HG02840 (cell line): ENCODE data around the gene XCR1.
"Not testable (repeated sequence)": the region's sequence is repeated elsewhere in the genome, so short reads cannot be mapped to it uniquely, and the experiment has no call there.

ENCODE experiments used
- ATAC-seq: cut with Tn5 transposase; IDR thresholded peaks from one replicate; pipeline ENCODE4 v1.9.1; 2021; ENCODE audit warnings: mild to moderate bottlenecking, moderate library complexity, moderate number of reproducible peaks; ENCODE audit not compliant: unreplicated experiment, low FRiP score

Gene XCR1

GRCh38 chr3:46007280-46007679 lies 20.0 kb downstream of the XCR1 start:
- no peak for ATAC-seq

GRCh38 chr3:46006238-46007032 lies 20.8 kb downstream of the XCR1 start:
- ATAC-seq, result no peak

DNA sequence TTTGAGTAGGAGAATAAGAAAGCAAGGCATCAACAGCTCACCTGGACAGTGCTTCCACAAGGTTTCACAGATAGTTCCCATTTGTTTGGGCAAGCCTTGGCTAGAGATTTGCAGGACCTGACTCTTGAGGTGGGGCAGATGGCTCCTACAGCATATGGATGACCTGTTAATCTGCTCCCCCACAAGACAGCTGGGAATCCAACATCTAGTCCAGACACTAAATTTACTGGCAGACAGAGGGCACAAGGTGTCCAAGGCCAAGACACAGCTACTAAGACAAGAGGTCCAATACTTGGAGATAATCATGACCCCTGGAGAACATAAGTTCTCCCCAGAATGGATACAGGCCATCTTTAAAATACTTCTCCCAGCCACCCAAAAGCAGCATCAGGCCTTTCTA lies 23.6 kb downstream of the XCR1 start:
- not testable (repeated sequence) for ATAC-seq

DNA sequence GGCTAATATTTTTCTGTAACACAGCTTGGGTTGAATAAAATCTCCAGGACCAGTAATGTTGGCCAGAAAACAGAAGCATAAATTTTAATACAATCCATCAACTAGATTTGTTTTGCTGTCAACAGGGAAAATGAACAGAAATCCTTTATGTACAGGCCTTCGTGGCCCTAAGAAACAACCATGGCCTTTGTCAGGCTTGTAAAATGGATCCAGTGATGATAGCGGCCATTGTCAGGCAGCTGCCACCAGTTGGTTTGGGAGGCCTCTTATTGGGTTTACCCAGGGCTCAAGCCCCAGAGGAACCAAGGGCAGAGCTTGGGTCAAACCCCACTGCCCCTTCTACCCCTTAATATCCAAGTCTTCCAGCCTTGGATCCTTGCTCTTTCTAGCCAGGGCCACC lies 26.1 kb downstream of the XCR1 start:
- ATAC-seq, result no peak

GRCh38 chr3:45997942-45998341 lies 29.3 kb downstream of the XCR1 start:
- no peak for ATAC-seq

DNA sequence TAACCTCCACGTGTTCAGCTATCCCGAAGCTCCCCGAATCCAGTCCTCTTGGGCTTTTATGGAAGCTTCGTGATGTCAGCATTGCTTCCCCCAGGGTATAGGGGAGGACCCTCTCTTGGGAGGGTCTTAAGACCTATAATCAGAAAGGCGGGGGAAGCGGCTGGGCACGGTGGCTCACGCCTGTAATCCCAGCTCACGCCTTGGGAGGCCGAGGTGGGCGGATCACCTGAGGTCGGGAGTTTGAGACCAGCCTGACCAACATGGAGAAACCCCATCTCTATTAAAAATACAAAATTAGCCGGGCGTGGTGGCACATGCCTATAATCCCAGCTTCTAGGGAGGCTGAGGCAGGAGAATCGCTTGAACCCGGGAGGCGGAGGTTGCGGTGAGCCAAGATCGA lies 29.8 kb downstream of the XCR1 start:
- ATAC-seq, result not testable (repeated sequence)

DNA sequence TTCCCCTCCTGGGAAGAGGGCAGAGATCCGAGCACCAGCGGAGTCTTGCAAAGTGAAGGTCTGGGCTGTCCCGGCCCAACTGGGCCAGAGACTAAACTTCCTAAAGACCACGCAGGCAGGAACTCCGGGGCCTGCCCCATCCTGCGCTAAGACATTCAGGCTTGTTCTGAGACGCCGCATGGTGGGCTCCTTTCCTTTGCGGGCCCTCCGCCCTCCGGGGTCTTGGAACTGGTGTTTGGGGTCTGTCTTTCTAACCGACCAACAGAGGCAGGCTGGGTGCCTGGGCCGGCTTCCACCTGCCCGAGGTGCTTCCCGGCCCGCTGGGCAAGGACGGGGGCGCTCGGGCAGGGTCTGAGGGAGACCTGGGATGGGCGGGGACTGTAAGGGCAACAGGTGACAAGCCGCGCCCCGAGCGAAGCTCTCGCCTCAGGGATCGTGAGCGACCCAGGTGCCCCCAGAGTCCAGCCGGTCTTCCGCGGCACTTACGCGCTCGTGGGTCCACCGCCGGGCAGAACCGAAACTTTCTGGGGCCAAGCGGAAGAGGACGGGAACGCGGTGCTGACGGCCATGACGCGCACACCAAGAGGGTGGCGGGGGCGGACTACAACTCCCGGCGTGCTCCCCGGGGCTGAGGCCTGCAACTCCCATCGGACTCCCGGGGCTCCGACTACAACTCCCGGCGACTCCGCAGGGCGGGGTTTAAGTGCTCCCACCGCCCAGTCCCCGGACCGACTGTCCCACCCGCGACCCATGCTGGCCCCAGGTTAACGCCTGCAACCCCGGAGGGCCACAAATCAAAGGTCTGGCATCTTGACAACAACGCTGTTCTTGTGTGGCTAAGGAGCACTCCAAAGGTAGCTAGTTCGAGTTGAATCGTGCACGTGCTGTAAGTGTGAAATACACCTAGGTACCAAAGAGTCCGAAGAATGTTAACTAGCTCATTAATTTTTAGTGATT lies 31.8 kb downstream of the XCR1 start, which contains the start of gene FYCO1:
FYCO1 (minus strand) TSS at position 589 of the 957 bp plus-strand sequence. CDS start 10,914 bp downstream, outside the sequence.
- ATAC-seq, result peak; percentile 85

DNA sequence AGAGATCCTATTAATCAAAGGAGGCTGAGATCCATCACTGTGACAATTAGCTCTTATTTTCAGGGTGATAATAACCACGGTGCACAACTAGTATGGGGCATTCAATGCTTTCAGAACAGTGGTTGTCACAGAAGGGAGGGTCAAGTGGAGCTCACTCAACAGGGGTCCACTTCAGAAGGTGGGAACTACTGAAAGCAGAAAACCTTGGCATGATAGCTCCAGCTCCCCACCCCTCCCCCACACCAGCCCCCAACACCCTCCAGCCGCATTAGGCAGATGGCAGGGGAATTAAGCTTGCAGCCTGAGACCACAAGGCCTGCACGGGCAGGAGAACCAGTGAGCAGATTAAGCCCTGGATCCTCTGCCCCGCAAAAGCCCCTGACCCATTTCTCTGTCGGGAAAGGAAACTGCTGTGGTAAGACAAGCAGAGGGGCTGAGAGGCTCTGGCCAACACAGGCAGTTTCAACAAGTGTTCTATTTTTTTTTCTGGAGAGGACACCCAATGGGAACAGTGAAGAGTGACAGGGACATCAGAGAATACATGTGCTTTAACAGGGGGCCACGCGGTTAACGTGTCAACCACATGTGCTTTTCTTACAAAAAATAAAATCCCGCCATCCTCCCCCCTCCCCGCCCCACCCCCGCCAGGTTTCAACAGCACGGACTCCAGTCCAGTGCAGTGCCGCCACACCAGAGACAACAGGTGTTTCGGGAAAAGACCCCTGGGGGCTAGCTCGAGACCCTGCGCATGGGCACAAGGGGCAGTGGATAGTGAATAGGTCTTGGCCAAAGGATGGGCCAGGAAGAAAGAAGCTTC lies 32.7 kb downstream of the XCR1 start:
- ATAC-seq, result peak; percentile 20

DNA sequence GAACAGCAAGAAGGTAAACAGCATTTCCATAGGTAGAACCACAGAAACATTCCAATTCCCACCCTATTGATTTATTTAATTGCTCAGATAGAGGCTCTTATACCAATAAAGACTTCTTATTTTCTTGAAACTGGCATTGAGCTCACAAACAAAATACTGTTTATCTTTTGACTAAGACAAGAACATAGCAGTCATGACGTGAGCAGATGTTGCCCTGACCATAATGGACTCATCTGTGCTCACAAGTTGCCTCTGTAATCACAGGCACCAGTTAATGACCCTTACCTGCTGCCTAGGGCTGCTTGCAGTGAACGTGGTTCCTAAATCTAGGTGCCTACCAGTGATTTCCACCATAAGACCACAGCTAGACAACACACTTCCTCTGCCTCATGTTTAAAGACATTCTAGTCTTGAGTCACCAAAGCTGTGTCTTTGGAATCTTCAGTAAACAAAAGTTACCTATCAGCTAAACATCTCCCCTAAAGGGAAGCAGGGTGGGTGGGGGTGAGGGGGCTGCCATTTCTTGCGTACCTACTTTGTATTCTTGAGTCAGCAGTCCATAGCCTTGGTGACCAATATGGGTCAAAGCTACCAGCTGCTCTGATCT lies 33.8 kb downstream of the XCR1 start:
- ATAC-seq, result no peak

GRCh38 chr3:45992821-45993221 lies 34.5 kb downstream of the XCR1 start:
- no peak for ATAC-seq

DNA sequence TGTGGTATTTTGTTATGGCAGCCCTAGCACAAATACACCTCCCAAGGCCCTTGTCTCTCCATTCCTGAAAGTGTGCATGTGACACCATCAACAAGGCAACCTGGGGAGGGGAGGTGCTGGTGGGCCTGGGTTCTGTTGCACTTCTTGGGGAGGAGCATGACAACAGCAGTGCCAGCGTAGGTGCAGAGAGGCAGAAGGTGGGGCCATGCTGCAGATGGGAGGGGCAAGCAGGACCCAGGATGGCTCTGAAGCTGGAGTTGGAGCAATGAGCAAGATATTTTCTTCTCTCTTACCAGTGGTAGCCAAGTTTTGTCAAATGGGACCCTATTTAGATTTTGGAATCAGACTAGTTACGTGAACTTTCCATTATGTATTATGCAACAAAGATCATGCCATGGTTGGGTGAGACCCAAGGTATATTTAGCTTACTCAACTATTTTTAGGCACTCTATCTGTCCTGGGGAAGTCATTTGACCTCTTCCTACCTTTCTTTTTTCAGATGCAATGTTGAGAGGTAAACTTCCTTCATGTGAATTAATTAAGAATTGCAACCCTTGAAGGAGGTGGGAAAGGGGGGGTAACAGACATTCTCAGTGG lies 35.1 kb downstream of the XCR1 start:
- ATAC-seq, result no peak

GRCh38 chr3:45991341-45991740 lies 35.9 kb downstream of the XCR1 start:
- no peak for ATAC-seq

DNA sequence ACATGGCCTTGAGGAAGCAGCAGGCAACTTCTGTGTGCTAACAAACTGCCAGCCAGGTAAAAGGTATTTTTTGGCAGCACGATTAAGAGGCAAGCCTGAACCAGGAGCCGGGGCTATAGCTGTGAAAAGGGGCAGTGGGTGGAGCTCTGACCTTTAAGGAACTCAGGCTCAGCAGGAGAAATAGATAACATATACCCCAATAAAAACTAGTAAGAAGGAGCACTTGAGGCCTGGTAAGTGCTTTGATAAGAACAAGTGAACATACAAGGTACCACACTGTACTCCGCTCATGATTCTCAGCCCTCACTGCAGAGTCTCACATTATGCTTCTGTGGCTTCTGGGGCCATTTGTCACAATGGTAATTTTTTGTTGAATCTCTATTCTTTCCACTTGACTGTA lies 37.1 kb downstream of the XCR1 start:
- no peak for ATAC-seq

GRCh38 chr3:45988804-45989203 lies 38.5 kb downstream of the XCR1 start:
- no peak for ATAC-seq

DNA sequence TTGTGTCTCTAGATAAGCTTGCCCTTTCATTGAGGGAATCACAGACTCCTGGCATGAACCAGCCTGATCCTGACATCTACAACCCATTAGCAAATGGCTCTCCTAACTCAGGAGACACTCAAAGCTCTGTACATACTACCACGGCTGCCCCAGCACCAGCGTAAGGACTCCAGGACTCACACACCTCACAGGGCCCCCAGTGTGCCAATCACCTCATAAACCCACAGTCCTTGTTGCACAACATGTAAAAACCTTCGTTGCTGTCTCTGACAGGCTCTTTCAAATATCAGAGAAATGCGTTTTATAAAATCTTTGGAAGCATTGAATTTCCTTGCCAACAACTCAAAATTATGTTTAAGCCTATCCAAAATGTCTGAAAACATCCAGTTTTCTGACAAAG lies 38.9 kb downstream of the XCR1 start:
- ATAC-seq, result no peak

DNA sequence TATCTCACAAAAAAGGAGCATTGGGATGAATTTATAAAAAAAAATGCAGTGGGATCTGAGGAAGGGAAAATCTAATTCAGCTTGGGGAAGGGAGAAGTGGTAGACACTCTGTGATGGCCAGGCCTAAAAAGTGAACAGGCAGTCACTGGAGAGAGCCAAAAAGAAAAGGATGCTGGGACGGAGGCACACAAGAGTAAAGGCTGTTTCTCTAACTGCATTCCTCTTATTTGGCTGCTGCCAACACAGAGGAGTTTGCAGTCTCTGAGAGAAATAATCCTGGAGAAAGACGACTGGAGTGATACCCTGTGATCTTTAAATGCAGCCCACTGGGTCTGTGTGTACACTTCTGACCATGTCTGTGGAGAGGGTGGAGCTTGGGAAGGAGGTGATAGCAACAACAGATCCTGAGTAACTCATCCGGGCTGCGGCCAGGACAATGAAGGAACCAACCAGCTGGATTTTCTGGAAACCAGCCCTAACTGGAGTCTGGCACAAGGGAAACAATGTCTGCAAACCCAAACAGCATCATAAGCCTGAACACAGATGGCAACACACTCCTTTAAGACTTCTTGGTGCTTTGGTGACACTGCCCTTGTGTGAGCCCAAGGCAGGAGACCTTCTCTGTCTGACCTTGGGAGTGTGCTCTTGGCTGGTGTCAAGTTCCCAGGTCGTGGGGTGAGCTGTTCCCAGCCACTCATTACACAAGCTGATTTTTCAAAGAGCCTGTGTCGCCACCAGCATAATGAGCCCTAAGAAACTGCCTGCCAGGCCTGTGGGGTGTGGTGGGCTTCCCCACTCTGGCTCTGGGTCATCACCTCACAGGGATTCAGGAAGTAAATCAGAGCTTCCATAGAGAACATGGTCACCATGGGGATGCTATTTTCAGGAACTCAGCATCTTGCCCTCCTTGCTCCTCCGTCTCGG lies 39.7 kb downstream of the XCR1 start:
- ATAC-seq, result no peak

DNA sequence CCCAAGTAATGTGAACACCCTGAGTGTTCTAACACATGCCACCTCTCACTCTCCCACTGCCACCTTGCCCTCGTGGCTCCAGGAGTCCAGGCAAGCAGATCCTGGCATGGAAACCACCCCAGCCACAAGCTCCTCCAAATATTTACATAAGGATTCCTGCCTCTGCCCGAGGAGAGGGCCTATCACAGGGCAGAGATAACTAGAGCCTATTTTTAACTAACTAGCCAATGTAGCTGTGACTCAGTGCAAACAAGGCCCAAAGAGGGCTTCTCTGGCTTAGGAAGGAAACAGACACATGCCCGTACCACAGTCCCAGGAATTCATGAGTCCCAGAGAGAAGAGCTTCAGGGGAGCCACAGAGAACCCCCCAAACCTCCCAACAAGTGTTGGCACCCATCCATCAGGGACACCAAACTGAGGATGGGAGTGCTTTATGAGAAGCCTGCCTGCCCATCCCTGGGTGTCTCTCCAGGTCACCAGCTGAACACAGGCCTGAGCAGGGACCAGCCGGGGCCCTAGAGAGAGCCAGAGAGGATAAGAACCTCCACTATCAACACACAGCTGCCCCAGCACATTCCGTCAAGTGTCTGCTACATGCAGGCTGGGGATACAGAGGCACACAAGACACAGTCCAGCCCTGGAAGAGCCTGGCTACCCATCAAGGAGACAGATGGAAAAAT lies 40.8 kb downstream of the XCR1 start:
- no peak for ATAC-seq
